Heart left ventricle (tissue), 13 donors: ENCODE results near the gene GABRB1.

ENCODE experiments used
- CTCF ChIP-seq, 12 donors: fragments of 200-600 bp; sonication (generic) in 4 of 12; IDR thresholded peaks; one replicate each; pipeline versions ENCODE4 v1.5.0 to v1.8.0; 2018 to 2022; ENCODE audit warnings: antibody characterized with exemption in 12 of 12, mild to moderate bottlenecking in 5 of 12
- POLR2A ChIP-seq, 2 donors: fragments of 450-650 bp; IDR thresholded peaks; one replicate each; pipeline ENCODE4 v1.6.1; 2017; ENCODE audit warnings: antibody characterized with exemption in 2 of 2, mild to moderate bottlenecking in 2 of 2, moderate library complexity in 2 of 2
- donor health status: ischemic (EF 13 %, LVEDD 7.1; RV severe dilation, severe dysfunction).
- donor health status: DM: no; HTN: yes; CAD: no.
- donor health status: DM: no; HTN: no; CAD: no.
- donor health status: ischemic (EF 25% LVEDD 6.9; RV normal size, moderate dysfunction).
- donor health status: ischemic (EF 25% LVEDD 5.7; RV mildly dilated, moderate dysfunction).
- donor health status: ischemic (EF 35%, LVEDD 5.7; RV mildly dilated, moderate dysfunction).
- donor health status: nonischemic (EF 11% LVEDD 7.7; RV severe dilation, severe dysfunction).
- donor health status: DM: yes; HTN: yes; CAD: no.
- donor health status: PGD.
- donor health status: ischemic (EF 29% LVEDD 5.4; RV normal size, mild dysfunction).
- donor health status: nonischemic (EF 23%, LVEDD 6.1; RV moderate dilation, normal function).

- TF ChIP-seq CTCF (IDR thresholded peaks at IDR 0.05), result no peak
- no peak for TF ChIP-seq POLR2A (IDR thresholded peaks at IDR 0.05)
Measured at GRCh38 chr4:47312170-47312569, 280.8 kb downstream of the GABRB1 start.
